A549 (cell line): ENCODE results near the gene CLIC5. TPM values are rescaled to one million over a fixed set of nuclear protein-coding genes. Genes with fewer than 3 reads are reported as not detected.

Source experiments
- ATAC-seq, 2 experiments: fragments of 200-7000 bp in 1 of 2; fragments of >200 bp in 1 of 2; cut with Nextera tagmentation in 1 of 2; cut with Tn5 transposase in 1 of 2; 3 replicates each; pipeline versions ENCODE4 v1.8.0 to v1.9.1; 2018 to 2020; ENCODE audit warnings: mild to moderate bottlenecking in 1 of 2, moderate library complexity in 1 of 2
- CTCF ChIA-PET: fragments of 300-600 bp; sonication (Branson Sonifier 250); formaldehyde crosslinking; extraction: SDS; loops from one replicate; lab custom pipeline; 2021; ENCODE audit warnings: antibody characterized with exemption, inconsistent platforms; lab: Yijun Ruan, JAX
- POLR2A ChIA-PET: fragments of 350-600 bp; formaldehyde crosslinking; extraction: SDS; loops from one replicate; lab custom pipeline; 2021; ENCODE audit warnings: antibody characterized with exemption, inconsistent platforms; lab: Yijun Ruan, JAX
- DNase-seq, 2 experiments: peaks; one replicate each; pipeline versions ENCODE4 v3.0.0 to v3.0.0-alpha.2; 2011 to 2016; ENCODE audit warnings: low read depth in 1 of 2, low spot score in 1 of 2
- FAIRE-seq: peaks from 2 replicates; lab custom pipeline; 2011; peaks lifted over from hg19 to GRCh38; lab: Jason Lieb, UNC
- H3K27ac ChIP-seq, 2 experiments: fragments of >200 bp; sonication (Bioruptor Twin); formaldehyde crosslinking; 3 replicates each; pipeline ENCODE4 v1.5.1; 2016 to 2017
- H3K4me1 ChIP-seq: fragments of >200 bp; sonication (Bioruptor Twin); formaldehyde crosslinking; 3 replicates; pipeline ENCODE4 v1.6.1; 2016
- H3K4me2 ChIP-seq: fragments of >200 bp; sonication (Bioruptor Twin); formaldehyde crosslinking; 3 replicates; pipeline ENCODE4 v1.6.1; 2016
- H3K4me3 ChIP-seq: fragments of >200 bp; sonication (Bioruptor Twin); formaldehyde crosslinking; 3 replicates; pipeline ENCODE4 v1.5.1; 2016
- H3K9me3 ChIP-seq: fragments of >200 bp; sonication (Bioruptor Twin); formaldehyde crosslinking; 3 replicates; pipeline ENCODE4 v1.6.1; 2016
- BHLHE40 ChIP-seq: IDR thresholded peaks from 2 replicates; pipeline ENCODE4 v1.6.1; 2012; ENCODE audit warnings: low read depth, low read length, inconsistent platforms
- CBX8 ChIP-seq: fragments of 200-600 bp; sonication (generic); IDR thresholded peaks from 2 replicates; pipeline ENCODE4 v1.6.1; 2016
- EHMT2 ChIP-seq: fragments of 200-600 bp; sonication (generic); IDR thresholded peaks from 2 replicates; pipeline ENCODE4 v1.6.1; 2016; ENCODE audit warnings: antibody characterized with exemption, low read depth, mild to moderate bottlenecking, moderate library complexity
- ESRRA ChIP-seq: fragments of 150-350 bp; IDR thresholded peaks from 2 replicates; pipeline ENCODE4 v1.6.1; 2014; ENCODE audit warnings: mild to moderate bottlenecking, low read length, borderline replicate concordance
- FOSB ChIP-seq: fragments of 250-450 bp; sonication (Bioruptor Pico); IDR thresholded peaks from 2 replicates; pipeline ENCODE4 v1.5.0; 2020; ENCODE audit warnings: mild to moderate bottlenecking, moderate library complexity
- HOXA7 ChIP-seq: fragments of 250-450 bp; sonication (Bioruptor Pico); IDR thresholded peaks from 2 replicates; pipeline ENCODE4 v1.5.0; 2020; ENCODE audit warnings: mild to moderate bottlenecking, moderate library complexity
- KDM1A ChIP-seq: fragments of 200-600 bp; sonication (generic); IDR thresholded peaks from 2 replicates; pipeline ENCODE4 v1.6.1; 2016; ENCODE audit warnings: low read depth, mild to moderate bottlenecking
- KDM5A ChIP-seq: fragments of 200-600 bp; sonication (generic); IDR thresholded peaks from 2 replicates; pipeline ENCODE4 v1.6.1; 2016; ENCODE audit warnings: antibody characterized with exemption, mild to moderate bottlenecking
- NR3C1 ChIP-seq: fragments of >200 bp; sonication (Bioruptor Twin); formaldehyde crosslinking; IDR thresholded peaks from 3 replicates; pipeline ENCODE4 v1.6.1; 2017
- PHF8 ChIP-seq: fragments of 200-600 bp; sonication (generic); IDR thresholded peaks from 2 replicates; pipeline ENCODE4 v1.6.1; 2016; ENCODE audit warnings: low read depth, mild to moderate bottlenecking, antibody characterized with exemption, moderate library complexity, borderline replicate concordance
- TP53 ChIP-seq: fragments of 250-450 bp; sonication (Bioruptor Pico); IDR thresholded peaks from 2 replicates; pipeline ENCODE4 v1.5.0; 2021; ENCODE audit warnings: mild to moderate bottlenecking, moderate library complexity
- ZSCAN20 ChIP-seq: fragments of 250-450 bp; sonication (Bioruptor Pico); IDR thresholded peaks from 2 replicates; pipeline ENCODE4 v1.8.0; 2022; ENCODE audit warnings: mild to moderate bottlenecking, moderate library complexity
- WGBS: methylation state at CpG from one replicate; pipeline ENCODE4 v1.1.6; 2017; ENCODE audit errors: missing lambda C conversion rate; 5-methylcytosine and 5-hydroxymethylcytosine counted together
- polyA plus RNA-seq, 4 experiments: library from polyadenylated mRNA; depleted of rRNA in 3 of 4; stranded (reverse); fragments of >200 nt; fragmentation: RNase III in 1 of 4; extraction: RNeasy Plus Mini Kit Qiagen cat#74134 plus additional on column Dnase treatment in 1 of 4; gene quantifications; 2 replicates in 3 of 4; 3 replicates in 1 of 4; pipeline ENCODE4 v1.2.3, GENCODE V29; 2011 to 2017
- small RNA-seq, 6 experiments: library from RNA; depleted of rRNA; stranded (forward); fragments of <200 nt; gene quantifications; one replicate each; pipeline ENCODE3, GENCODE V24; 2012
- TF ChIP-seq, protein P1 (sequence below): IDR thresholded peaks from 2 replicates; pipeline ENCODE4 v1.6.1; 2012
- TF ChIP-seq, protein P2 (sequence below): fragments of >200 bp; sonication (Bioruptor Twin); formaldehyde crosslinking; IDR thresholded peaks from 2 replicates; pipeline ENCODE4 v1.6.1; 2016
- TF ChIP-seq, protein P3 (sequence below): fragments of 250-450 bp; sonication (Bioruptor Pico); IDR thresholded peaks from 2 replicates; pipeline ENCODE4 v1.5.0; 2020; ENCODE audit warnings: low read depth, mild to moderate bottlenecking, moderate library complexity
- TF ChIP-seq, protein P4 (sequence below): IDR thresholded peaks from 2 replicates; pipeline ENCODE4 v1.6.1; 2012

CLIC5 gene
- polyA plus RNA-seq, 2 of the 4 experiments (the other 2 are of a cell fraction): not detected

DNA sequence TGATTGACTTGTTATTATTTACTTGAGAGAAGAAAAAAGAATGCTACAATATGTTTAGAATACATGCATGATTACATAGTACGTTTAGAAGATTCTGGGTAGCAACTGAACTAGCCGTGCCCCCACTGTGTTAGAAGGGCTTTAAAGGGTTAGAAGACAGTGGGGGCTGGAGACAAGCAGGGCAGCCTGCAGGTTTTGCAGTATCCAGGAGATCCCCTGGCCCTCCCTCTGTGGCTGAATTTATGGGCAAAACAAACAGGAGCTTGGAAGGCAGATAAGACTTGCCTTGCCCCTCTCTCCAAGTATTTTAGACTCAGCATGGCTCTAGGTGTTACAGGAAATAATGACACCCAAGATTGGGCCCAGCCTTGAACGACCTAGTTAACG lies 179.2 kb downstream of the CLIC5 start:
- ChIA-PET POLR2A (no interaction called here), CTCF (no interaction called here)
- no peaks in the 10 kb centered on the region for H3K4me1 ChIP-seq
- no peak for TF ChIP-seq KDM1A
- no peak for TF ChIP-seq PHF8
- DNase-seq (no peak), FAIRE-seq (no peak), ATAC-seq (no peak)
- H3K4me2 ChIP-seq: no peak overlapping the region
- no peak overlapping the region for H3K4me3 ChIP-seq
- 15% methylated on average over 4 of the region's 4 CpGs for WGBS
- no peak overlapping the region for H3K27ac ChIP-seq
- no peaks in the 10 kb centered on the region for H3K9me3 ChIP-seq

DNA sequence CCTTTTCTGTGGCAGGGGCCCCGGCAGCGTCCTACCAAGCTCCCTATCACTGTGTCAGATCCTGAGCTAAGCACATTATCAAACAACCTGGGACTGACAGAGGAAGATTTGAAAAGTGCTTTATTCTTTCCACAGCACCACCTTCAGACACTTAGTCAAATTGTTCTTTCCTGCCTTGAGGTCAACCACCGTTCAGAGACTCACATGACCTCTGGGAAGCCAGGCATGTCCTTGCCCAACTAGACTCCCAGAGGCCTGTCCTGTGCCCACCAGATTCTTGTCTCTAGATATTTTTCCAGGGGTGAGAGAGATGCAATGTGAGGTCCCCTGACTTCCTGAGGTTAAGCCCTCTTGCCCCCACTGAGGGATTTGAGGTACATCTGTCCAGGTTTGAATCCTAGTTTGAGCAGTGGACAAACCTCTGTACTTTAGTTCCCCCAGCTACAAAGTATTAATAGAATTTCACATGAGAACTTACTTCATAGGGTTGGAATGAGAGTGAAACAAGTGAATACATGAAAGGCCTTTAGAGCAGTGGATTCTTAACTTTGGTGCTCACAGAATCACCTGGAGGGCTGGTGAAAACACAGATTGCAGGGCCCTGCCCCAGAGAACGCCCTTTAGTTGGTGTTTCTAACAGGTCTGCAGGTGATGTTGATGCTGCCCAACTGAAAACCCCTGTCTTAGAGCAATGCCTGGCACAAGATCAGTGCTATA lies 179.8 kb downstream of the CLIC5 start:
- Histone ChIP-seq H3K27ac (no peak overlapping the region), H3K4me3 (no peak overlapping the region), H3K9me3 (no peaks in the 10 kb centered on the region), H3K4me2 (no peak overlapping the region), H3K4me1 (no peaks in the 10 kb centered on the region)
- 51% methylated on average over 4 of the region's 4 CpGs for WGBS
- CTCF ChIA-PET: no interaction called here
- no peak for DNase-seq
- no peak for ATAC-seq
- POLR2A ChIA-PET: no interaction called here
- no peak for TF ChIP-seq BHLHE40
- no peak for TF ChIP-seq ZSCAN20 (CRISPR knock-in tag)
- TF ChIP-seq, protein P1, sequence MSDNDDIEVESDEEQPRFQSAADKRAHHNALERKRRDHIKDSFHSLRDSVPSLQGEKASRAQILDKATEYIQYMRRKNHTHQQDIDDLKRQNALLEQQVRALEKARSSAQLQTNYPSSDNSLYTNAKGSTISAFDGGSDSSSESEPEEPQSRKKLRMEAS: no peak
- TF ChIP-seq, all 56 proteins: peak for 0
- no peak for FAIRE-seq

DNA sequence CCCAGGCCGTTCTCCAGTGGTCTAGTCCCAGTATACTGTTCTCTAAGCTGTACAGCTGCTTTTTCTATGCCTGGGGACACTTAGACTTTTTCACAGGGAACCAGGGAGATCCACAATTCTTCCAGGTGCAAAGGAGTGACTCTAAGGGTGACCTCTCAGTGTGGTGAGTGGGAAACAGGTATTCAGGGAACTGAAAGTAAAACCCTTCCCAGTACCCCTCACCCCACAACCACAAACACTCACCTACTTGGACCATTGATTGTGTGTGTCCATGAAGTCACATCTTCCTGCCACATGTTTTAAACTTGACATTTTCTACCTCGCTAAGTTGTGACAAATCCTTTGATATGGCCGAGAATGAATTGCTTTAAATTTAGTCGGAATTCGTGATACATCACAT lies 183.6 kb downstream of the CLIC5 start:
- Histone ChIP-seq H3K4me1 (no peaks in the 10 kb centered on the region), H3K9me3 (no peaks in the 10 kb centered on the region), H3K4me3 (no peak overlapping the region)
- 56% methylated on average over 5 of the region's 5 CpGs for WGBS
- no peak for DNase-seq
- CTCF ChIA-PET: no interaction called here
- no peak for TF ChIP-seq NR3C1
- TF ChIP-seq CBX8: no peak
- no peak for TF ChIP-seq TP53 (CRISPR knock-in tag)
- no peak for TF ChIP-seq FOSB (CRISPR knock-in tag)
- no peak for TF ChIP-seq HOXA7 (CRISPR knock-in tag)
- no peak for TF ChIP-seq ZSCAN20 (CRISPR knock-in tag)
- TF ChIP-seq, protein P2, sequence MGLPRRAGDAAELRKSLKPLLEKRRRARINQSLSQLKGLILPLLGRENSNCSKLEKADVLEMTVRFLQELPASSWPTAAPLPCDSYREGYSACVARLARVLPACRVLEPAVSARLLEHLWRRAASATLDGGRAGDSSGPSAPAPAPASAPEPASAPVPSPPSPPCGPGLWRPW: no peak
- no peak for TF ChIP-seq EHMT2
- TF ChIP-seq, protein P3, sequence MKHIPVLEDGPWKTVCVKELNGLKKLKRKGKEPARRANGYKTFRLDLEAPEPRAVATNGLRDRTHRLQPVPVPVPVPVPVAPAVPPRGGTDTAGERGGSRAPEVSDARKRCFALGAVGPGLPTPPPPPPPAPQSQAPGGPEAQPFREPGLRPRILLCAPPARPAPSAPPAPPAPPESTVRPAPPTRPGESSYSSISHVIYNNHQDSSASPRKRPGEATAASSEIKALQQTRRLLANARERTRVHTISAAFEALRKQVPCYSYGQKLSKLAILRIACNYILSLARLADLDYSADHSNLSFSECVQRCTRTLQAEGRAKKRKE (CRISPR knock-in tag): no peak
- TF ChIP-seq, protein P4, sequence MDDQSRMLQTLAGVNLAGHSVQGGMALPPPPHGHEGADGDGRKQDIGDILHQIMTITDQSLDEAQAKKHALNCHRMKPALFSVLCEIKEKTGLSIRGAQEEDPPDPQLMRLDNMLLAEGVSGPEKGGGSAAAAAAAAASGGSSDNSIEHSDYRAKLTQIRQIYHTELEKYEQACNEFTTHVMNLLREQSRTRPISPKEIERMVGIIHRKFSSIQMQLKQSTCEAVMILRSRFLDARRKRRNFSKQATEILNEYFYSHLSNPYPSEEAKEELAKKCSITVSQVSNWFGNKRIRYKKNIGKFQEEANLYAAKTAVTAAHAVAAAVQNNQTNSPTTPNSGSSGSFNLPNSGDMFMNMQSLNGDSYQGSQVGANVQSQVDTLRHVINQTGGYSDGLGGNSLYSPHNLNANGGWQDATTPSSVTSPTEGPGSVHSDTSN: no peak
- no peak for TF ChIP-seq ESRRA
- no peak for TF ChIP-seq KDM5A
- TF ChIP-seq, all 56 proteins: peak for 0
- no peak for FAIRE-seq
- H3K4me2 ChIP-seq: no peak overlapping the region
- no peak overlapping the region for H3K27ac ChIP-seq
- POLR2A ChIA-PET: no interaction called here
- no peak for ATAC-seq

Small RNAs within 50 kb of the gene (small RNA-seq; reads per million reads assigned to genes)
- gene RNU6-754P: 0 reads per million in 6 experiments

Other genes starting within 250 kb of the CLIC5 start
- 0.81 and 1.0 TPM in 2 replicates for gene ENPP4, start 114.1 kb upstream of the CLIC5 start, polyA plus RNA-seq (2011; rRNA removed)
- 0.55 to 0.65 TPM (median 0.58 TPM) in 3 replicates for gene ENPP4, start 114.1 kb upstream of the CLIC5 start, polyA plus RNA-seq (2017; fragmentation: RNase III; extraction: RNeasy Plus Mini Kit Qiagen cat#74134 plus additional on column Dnase treatment)
- not detected in 2 replicates for gene ENPP5, start 155.1 kb upstream of the CLIC5 start, polyA plus RNA-seq (2011; rRNA removed)
- not detected in 3 replicates for gene ENPP5, start 155.1 kb upstream of the CLIC5 start, polyA plus RNA-seq (2017; fragmentation: RNase III; extraction: RNeasy Plus Mini Kit Qiagen cat#74134 plus additional on column Dnase treatment)